Epidermal melanocyte (primary cell): Measurements from ENCODE around the gene HBP1.
"Not testable (repeated sequence)": the region's sequence is repeated elsewhere in the genome, so short reads cannot be mapped to it uniquely, and the experiment has no call there.

ENCODE experiments used
- DNase-seq: peaks from one replicate; pipeline ENCODE4 v3.0.0; 2011; ENCODE audit warnings: low spot score; ENCODE audit not compliant: insufficient read length

HBP1 gene

GRCh38 chr7:107224374-107225223 lies 55.8 kb downstream of the HBP1 start:
- no peak for DNase-seq

GRCh38 chr7:107228291-107228690 lies 59.5 kb downstream of the HBP1 start:
- no peak for DNase-seq

- no peak for DNase-seq
Observed at GRCh38 chr7:107230334-107230733, 61.5 kb downstream of the HBP1 start.

GRCh38 chr7:107232568-107233090 lies 63.8 kb downstream of the HBP1 start:
- no peak for DNase-seq

- no peak for DNase-seq
Observed at GRCh38 chr7:107233174-107233573, 64.4 kb downstream of the HBP1 start.

- no peak for DNase-seq
Observed at GRCh38 chr7:107233981-107234380, 65.2 kb downstream of the HBP1 start.

- no peak for DNase-seq
Observed at GRCh38 chr7:107234436-107234835, 65.6 kb downstream of the HBP1 start.

GRCh38 chr7:107236862-107237261 lies 68.1 kb downstream of the HBP1 start:
- no peak for DNase-seq

GRCh38 chr7:107237451-107237850 lies 68.6 kb downstream of the HBP1 start:
- DNase-seq, result no peak

GRCh38 chr7:107242267-107242666 lies 73.5 kb downstream of the HBP1 start:
- DNase-seq, result no peak

- no peak for DNase-seq
Observed at GRCh38 chr7:107244613-107245012, 75.8 kb downstream of the HBP1 start.

GRCh38 chr7:107246836-107247235 lies 78.0 kb downstream of the HBP1 start:
- not testable (repeated sequence) for DNase-seq

- no peak for DNase-seq
Observed at GRCh38 chr7:107248551-107249316, 79.9 kb downstream of the HBP1 start.

GRCh38 chr7:107251963-107252362 lies 83.2 kb downstream of the HBP1 start:
- no peak for DNase-seq
